Gastroesophageal sphincter (tissue), 3 donors: Measurements from ENCODE around the gene CD82.

Experiments used
- POLR2A ChIP-seq, 2 donors: fragments of 450-650 bp; IDR thresholded peaks; one replicate each; pipeline ENCODE4 v1.6.1; 2017; ENCODE audit warnings: antibody characterized with exemption in 2 of 2, mild to moderate bottlenecking in 2 of 2, moderate library complexity in 1 of 2
- POLR2AphosphoS5 ChIP-seq: sonication (generic); formaldehyde crosslinking; IDR thresholded peaks from one replicate; pipeline ENCODE4 v1.6.1; 2017; ENCODE audit warnings: antibody characterized with exemption
- TF ChIP-seq, protein P1 (sequence below), 4 experiments: fragments of 200-600 bp in 2 of 4; fragments of 450-650 bp in 2 of 4; sonication (generic) in 1 of 4; IDR thresholded peaks; one replicate each; pipeline ENCODE4 v1.5.1; 2017 to 2019; ENCODE audit warnings: antibody characterized with exemption in 4 of 4, mild to moderate bottlenecking in 2 of 4, moderate library complexity in 2 of 4

DNA sequence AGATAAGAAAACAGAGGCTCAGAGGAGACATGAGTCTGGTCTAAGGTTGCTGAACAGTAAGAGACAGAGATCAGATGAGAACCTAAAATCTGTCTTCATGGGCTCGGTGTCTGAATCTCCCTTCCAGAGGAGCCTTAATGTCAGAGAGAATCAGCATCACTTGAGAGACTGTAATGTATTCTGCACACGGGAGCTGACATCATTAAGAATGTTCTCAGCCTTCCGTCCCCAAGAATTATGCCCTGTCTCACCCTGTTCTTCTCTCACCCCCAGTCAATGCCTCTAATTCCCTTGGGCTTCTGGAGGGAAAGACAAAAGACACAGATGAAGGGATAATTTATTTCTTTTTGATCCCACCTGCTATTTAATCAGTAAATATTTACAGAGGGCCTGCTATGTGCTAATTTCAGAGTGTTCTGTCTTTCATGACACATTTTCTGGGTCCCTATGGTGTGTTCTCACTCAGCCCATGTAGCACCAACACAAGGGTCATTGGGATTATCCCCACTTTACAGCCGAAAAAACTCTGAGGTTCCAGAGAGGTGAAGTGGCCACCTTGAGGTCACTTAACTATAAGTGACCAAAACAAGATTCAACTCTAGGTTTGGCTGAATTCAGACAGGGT is 61.8 kb downstream of the CD82 start:
- TF ChIP-seq, protein P1, sequence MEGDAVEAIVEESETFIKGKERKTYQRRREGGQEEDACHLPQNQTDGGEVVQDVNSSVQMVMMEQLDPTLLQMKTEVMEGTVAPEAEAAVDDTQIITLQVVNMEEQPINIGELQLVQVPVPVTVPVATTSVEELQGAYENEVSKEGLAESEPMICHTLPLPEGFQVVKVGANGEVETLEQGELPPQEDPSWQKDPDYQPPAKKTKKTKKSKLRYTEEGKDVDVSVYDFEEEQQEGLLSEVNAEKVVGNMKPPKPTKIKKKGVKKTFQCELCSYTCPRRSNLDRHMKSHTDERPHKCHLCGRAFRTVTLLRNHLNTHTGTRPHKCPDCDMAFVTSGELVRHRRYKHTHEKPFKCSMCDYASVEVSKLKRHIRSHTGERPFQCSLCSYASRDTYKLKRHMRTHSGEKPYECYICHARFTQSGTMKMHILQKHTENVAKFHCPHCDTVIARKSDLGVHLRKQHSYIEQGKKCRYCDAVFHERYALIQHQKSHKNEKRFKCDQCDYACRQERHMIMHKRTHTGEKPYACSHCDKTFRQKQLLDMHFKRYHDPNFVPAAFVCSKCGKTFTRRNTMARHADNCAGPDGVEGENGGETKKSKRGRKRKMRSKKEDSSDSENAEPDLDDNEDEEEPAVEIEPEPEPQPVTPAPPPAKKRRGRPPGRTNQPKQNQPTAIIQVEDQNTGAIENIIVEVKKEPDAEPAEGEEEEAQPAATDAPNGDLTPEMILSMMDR (IDR thresholded peaks at IDR 0.05): no peak
- TF ChIP-seq POLR2A (IDR thresholded peaks at IDR 0.05) (no peak), POLR2AphosphoS5 (peak; percentile 43)
